ENCODE data around the gene SAMSN1.

DNA sequence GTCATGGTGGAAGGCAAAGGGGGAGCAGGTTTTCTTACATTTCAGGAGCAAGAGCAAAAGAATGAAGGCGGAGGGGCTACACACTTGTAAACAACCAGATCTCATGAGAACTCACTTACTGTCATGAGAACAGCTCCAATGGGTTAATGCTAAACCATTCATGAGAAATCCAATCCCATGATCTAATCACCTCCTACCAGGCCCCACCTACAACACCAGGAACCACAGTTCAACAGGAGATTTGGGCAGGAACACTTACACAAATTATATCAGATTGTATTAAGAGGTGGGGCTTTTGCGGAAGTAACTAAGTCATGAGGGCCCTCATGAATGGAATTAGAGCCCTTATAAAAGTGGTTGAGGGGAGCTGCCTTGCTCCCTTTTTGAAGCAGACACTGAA lies 48.9 kb upstream of the SAMSN1 start:
- TF ChIP-seq, protein P1, sequence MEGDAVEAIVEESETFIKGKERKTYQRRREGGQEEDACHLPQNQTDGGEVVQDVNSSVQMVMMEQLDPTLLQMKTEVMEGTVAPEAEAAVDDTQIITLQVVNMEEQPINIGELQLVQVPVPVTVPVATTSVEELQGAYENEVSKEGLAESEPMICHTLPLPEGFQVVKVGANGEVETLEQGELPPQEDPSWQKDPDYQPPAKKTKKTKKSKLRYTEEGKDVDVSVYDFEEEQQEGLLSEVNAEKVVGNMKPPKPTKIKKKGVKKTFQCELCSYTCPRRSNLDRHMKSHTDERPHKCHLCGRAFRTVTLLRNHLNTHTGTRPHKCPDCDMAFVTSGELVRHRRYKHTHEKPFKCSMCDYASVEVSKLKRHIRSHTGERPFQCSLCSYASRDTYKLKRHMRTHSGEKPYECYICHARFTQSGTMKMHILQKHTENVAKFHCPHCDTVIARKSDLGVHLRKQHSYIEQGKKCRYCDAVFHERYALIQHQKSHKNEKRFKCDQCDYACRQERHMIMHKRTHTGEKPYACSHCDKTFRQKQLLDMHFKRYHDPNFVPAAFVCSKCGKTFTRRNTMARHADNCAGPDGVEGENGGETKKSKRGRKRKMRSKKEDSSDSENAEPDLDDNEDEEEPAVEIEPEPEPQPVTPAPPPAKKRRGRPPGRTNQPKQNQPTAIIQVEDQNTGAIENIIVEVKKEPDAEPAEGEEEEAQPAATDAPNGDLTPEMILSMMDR (IDR thresholded peaks at IDR 0.05; ENCODE audit: poor library complexity), result no peak
- TF ChIP-seq EZH2phosphoT487 (IDR thresholded peaks at IDR 0.05; ENCODE audit: low read depth, severe bottlenecking, unreplicated experiment) (no peak), EZH2 (IDR thresholded peaks at IDR 0.05; ENCODE audit: borderline replicate concordance) (no peak)
